Suprapubic skin (tissue), 4 donors: ENCODE results near the gene PKM. TPM values are rescaled to one million over a fixed set of nuclear protein-coding genes. Genes with fewer than 3 reads are reported as not detected.

ENCODE experiments used
- DNase-seq, 2 donors: peaks; one replicate each; pipeline ENCODE4 v3.0.0-alpha.2; 2019; ENCODE audit warnings: low spot score in 2 of 2
- H3K27ac ChIP-seq: fragments of 200-600 bp; sonication (generic); one replicate; pipeline ENCODE4 v1.5.1; 2019
- H3K27me3 ChIP-seq: fragments of 200-600 bp; sonication (generic); one replicate; pipeline ENCODE4 v1.5.1; 2019
- H3K36me3 ChIP-seq: fragments of 200-600 bp; sonication (generic); one replicate; pipeline ENCODE4 v1.5.1; 2019
- H3K4me1 ChIP-seq: fragments of 200-600 bp; sonication (generic); one replicate; pipeline ENCODE4 v1.5.1; 2019
- H3K4me3 ChIP-seq: fragments of 200-600 bp; sonication (generic); one replicate; pipeline ENCODE4 v1.5.1; 2019; ENCODE audit warnings: mild to moderate bottlenecking
- H3K9me3 ChIP-seq: fragments of 200-600 bp; sonication (generic); one replicate; pipeline ENCODE4 v1.5.1; 2019
- EP300 ChIP-seq: sonication (generic); formaldehyde crosslinking; IDR thresholded peaks from one replicate; pipeline ENCODE4 v1.6.1; 2017; ENCODE audit warnings: antibody characterized with exemption
- POLR2A ChIP-seq, 2 donors: fragments of 450-650 bp; IDR thresholded peaks; one replicate each; pipeline ENCODE4 v1.6.1; 2017; ENCODE audit warnings: antibody characterized with exemption in 2 of 2, mild to moderate bottlenecking in 2 of 2, moderate library complexity in 2 of 2
- POLR2AphosphoS5 ChIP-seq, 3 donors: sonication (generic); formaldehyde crosslinking; IDR thresholded peaks; one replicate each; pipeline ENCODE4 v1.6.1; 2017; ENCODE audit warnings: antibody characterized with exemption in 3 of 3
- WGBS: methylation state at CpG from one replicate; pipeline ENCODE4 v1.1.5; 2018; 5-methylcytosine and 5-hydroxymethylcytosine counted together
- total RNA-seq, 4 donors: library from RNA; depleted of rRNA; stranded (reverse); fragments of >200 nt; gene quantifications; one replicate each; pipeline ENCODE4 v1.1.0, GENCODE V29; 2016
- TF ChIP-seq, protein P1 (sequence below), 2 donors: fragments of 200-600 bp in 1 of 2; fragments of 450-650 bp in 1 of 2; sonication (generic) in 1 of 2; IDR thresholded peaks; one replicate each; pipeline ENCODE4 v1.5.1; 2016 to 2019; ENCODE audit warnings: antibody characterized with exemption in 2 of 2, mild to moderate bottlenecking in 1 of 2, moderate library complexity in 1 of 2

The PKM gene
- total RNA-seq, 4 donors from 2014 or later = 294 to 522 (median 411) TPM

DNA sequence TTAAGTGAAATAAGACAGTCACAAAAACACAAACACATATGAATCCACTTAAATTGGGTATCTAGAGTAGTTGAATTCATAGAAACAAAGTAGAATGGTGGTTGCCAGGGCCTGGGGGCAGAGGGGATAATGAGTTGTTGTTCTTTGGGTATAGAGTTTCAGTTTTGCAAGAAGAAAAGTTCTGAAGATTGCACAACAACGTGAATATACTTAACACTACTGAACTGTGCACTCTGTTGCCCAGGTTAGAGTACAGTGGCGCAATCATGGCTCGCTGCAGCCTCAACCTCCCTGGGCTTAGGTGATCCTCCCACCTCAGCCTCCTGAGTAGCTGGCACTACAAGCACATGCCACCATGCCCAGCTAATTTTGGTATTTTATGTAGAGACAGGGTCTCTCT is 48.3 kb downstream of the PKM start:
- no peak overlapping the region for H3K27ac ChIP-seq
- TF ChIP-seq POLR2A (IDR thresholded peaks at IDR 0.05) (no peak), POLR2AphosphoS5 (IDR thresholded peaks at IDR 0.05) (no peak), EP300 (no peak)
- TF ChIP-seq, protein P1, sequence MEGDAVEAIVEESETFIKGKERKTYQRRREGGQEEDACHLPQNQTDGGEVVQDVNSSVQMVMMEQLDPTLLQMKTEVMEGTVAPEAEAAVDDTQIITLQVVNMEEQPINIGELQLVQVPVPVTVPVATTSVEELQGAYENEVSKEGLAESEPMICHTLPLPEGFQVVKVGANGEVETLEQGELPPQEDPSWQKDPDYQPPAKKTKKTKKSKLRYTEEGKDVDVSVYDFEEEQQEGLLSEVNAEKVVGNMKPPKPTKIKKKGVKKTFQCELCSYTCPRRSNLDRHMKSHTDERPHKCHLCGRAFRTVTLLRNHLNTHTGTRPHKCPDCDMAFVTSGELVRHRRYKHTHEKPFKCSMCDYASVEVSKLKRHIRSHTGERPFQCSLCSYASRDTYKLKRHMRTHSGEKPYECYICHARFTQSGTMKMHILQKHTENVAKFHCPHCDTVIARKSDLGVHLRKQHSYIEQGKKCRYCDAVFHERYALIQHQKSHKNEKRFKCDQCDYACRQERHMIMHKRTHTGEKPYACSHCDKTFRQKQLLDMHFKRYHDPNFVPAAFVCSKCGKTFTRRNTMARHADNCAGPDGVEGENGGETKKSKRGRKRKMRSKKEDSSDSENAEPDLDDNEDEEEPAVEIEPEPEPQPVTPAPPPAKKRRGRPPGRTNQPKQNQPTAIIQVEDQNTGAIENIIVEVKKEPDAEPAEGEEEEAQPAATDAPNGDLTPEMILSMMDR (IDR thresholded peaks at IDR 0.05) = no peak
- no peaks in the 10 kb centered on the region for H3K36me3 ChIP-seq
- no peaks in the 10 kb centered on the region for H3K27me3 ChIP-seq
- DNase-seq = no peak
- no peaks in the 10 kb centered on the region for H3K9me3 ChIP-seq
- H3K4me3 ChIP-seq = no peak overlapping the region
- peaks cover 27% of the 10 kb centered on the region for H3K4me1 ChIP-seq
- 75% methylated on average over 3 of the region's 3 CpGs for WGBS

- no peaks in the 10 kb centered on the region for H3K27me3 ChIP-seq
- no peaks in the 10 kb centered on the region for H3K36me3 ChIP-seq
- no peak overlapping the region for H3K27ac ChIP-seq
- no peak overlapping the region for H3K4me3 ChIP-seq
- 82% methylated on average over 3 of the region's 3 CpGs for WGBS
- TF ChIP-seq EP300 (no peak), POLR2A (IDR thresholded peaks at IDR 0.05) (no peak), POLR2AphosphoS5 (IDR thresholded peaks at IDR 0.05) (no peak)
- TF ChIP-seq, protein P1 (IDR thresholded peaks at IDR 0.05) = no peak
- H3K9me3 ChIP-seq = no peaks in the 10 kb centered on the region
- H3K4me1 ChIP-seq = peaks cover 27% of the 10 kb centered on the region
- DNase-seq = no peak
Measured at GRCh38 chr15:72182244-72182643, 48.7 kb downstream of the PKM start.

GRCh38 chr15:72180761-72181324 is 50.1 kb downstream of the PKM start:
- TF ChIP-seq POLR2A (IDR thresholded peaks at IDR 0.05) (no peak), POLR2AphosphoS5 (IDR thresholded peaks at IDR 0.05) (no peak), EP300 (no peak)
- TF ChIP-seq, protein P1 (IDR thresholded peaks at IDR 0.05) = no peak
- WGBS = 88% methylated on average over 5 of the region's 5 CpGs

GRCh38 chr15:72179950-72180581 is 50.9 kb downstream of the PKM start:
- WGBS = 36% methylated on average over 4 of the region's 16 CpGs
- Histone ChIP-seq H3K9me3 (no peaks in the 10 kb centered on the region), H3K27me3 (no peaks in the 10 kb centered on the region), H3K36me3 (no peaks in the 10 kb centered on the region), H3K4me1 (peaks cover 36% of the 10 kb centered on the region), H3K4me3 (no peak overlapping the region), H3K27ac (peak overlapping the region; percentile 34)
- DNase-seq = no peak
- TF ChIP-seq POLR2A (IDR thresholded peaks at IDR 0.05) (no peak), POLR2AphosphoS5 (IDR thresholded peaks at IDR 0.05) (no peak), EP300 (no peak)
- TF ChIP-seq, protein P1 (IDR thresholded peaks at IDR 0.05) = no peak

More at GRCh38 chr15:72180761-72181324, 50.1 kb downstream of the PKM start:
- Histone ChIP-seq H3K27me3 (no peaks in the 10 kb centered on the region), H3K36me3 (no peaks in the 10 kb centered on the region), H3K4me1 (peaks cover 33% of the 10 kb centered on the region), H3K9me3 (no peaks in the 10 kb centered on the region), H3K27ac (no peak overlapping the region), H3K4me3 (no peak overlapping the region)
- no peak for DNase-seq

- no peak overlapping the region for H3K4me3 ChIP-seq
- peaks cover 34% of the 10 kb centered on the region for H3K4me1 ChIP-seq
- no peaks in the 10 kb centered on the region for H3K9me3 ChIP-seq
- TF ChIP-seq POLR2A (IDR thresholded peaks at IDR 0.05) (no peak), POLR2AphosphoS5 (IDR thresholded peaks at IDR 0.05) (no peak)
- H3K36me3 ChIP-seq = no peaks in the 10 kb centered on the region
- WGBS = 93% methylated on average over 13 of the region's 13 CpGs
- no peak for DNase-seq
- H3K27me3 ChIP-seq = no peaks in the 10 kb centered on the region
- H3K27ac ChIP-seq = no peak overlapping the region
Measured at GRCh38 chr15:72178976-72179585, 51.9 kb downstream of the PKM start.
